H1 (cell line): ENCODE data around the gene WDR27. TPM values are rescaled to one million over a fixed set of nuclear protein-coding genes. Genes with fewer than 3 reads are reported as not detected.

ENCODE experiments used
- CTCF ChIA-PET: fragments of 300-600 bp; sonication (Branson Sonifier 250); formaldehyde crosslinking; loops from one replicate; lab custom pipeline; 2021; ENCODE audit not compliant: partially characterized antibody; lab: Charles Lee
- POLR2A ChIA-PET: fragments of 300-600 bp; sonication (Branson Sonifier 250); formaldehyde crosslinking; loops from one replicate; lab custom pipeline; 2021; ENCODE audit warnings: inconsistent platforms; ENCODE audit not compliant: partially characterized antibody; lab: Charles Lee
- DNase-seq, 2 experiments: peaks; one replicate each; pipeline versions ENCODE4 v3.0.0 to v3.0.0-alpha.2; 2010 to 2022; ENCODE audit warnings: low spot score in 2 of 2, low read depth in 1 of 2, mixed read lengths in 1 of 2
- FAIRE-seq: peaks from 2 replicates; lab custom pipeline; 2011; peaks lifted over from hg19 to GRCh38; lab: Jason Lieb, UNC
- H2AFZ ChIP-seq: 2 replicates; pipeline ENCODE4 v1.8.1; 2012; ENCODE audit warnings: low read length, inconsistent platforms
- H2AK5ac ChIP-seq: 2 replicates; pipeline ENCODE4 v1.6.1; 2013; ENCODE audit warnings: low read depth, low read length
- H2BK120ac ChIP-seq: replicated peaks from 2 replicates; pipeline ENCODE3; 2013; ENCODE audit warnings: low read depth, low read length, inconsistent platforms
- H2BK12ac ChIP-seq: 2 replicates; pipeline ENCODE4 v1.6.1; 2013; ENCODE audit warnings: low read depth, low read length
- H2BK15ac ChIP-seq: 2 replicates; pipeline ENCODE4 v1.6.1; 2013; ENCODE audit warnings: low read length
- H2BK20ac ChIP-seq: 2 replicates; pipeline ENCODE4 v1.6.1; 2013; ENCODE audit warnings: low read length
- H2BK5ac ChIP-seq: 2 replicates; pipeline ENCODE4 v1.6.1; 2013; ENCODE audit warnings: low read depth, low read length
- H3K14ac ChIP-seq: 2 replicates; pipeline ENCODE4 v1.6.1; 2013; ENCODE audit warnings: inconsistent platforms; ENCODE audit not compliant: insufficient read length
- H3K18ac ChIP-seq: 2 replicates; pipeline ENCODE4 v1.6.1; 2013; ENCODE audit warnings: low read length; ENCODE audit errors: extremely low read depth
- H3K23ac ChIP-seq: 2 replicates; pipeline ENCODE4 v1.6.1; 2013; ENCODE audit warnings: inconsistent platforms; ENCODE audit not compliant: insufficient read length
- H3K23me2 ChIP-seq: 2 replicates; pipeline ENCODE4 v1.6.1; 2013; ENCODE audit warnings: low read depth, low read length
- H3K27ac ChIP-seq: 2 replicates; pipeline ENCODE4 v1.6.1; 2011; ENCODE audit warnings: low read depth, low read length, inconsistent platforms
- H3K27me3 ChIP-seq, 4 experiments: replicated peaks in 1 of 4; 1 replicate in 1 of 4; 2 replicates in 3 of 4; pipeline versions ENCODE4 v1.6.1 to v1.8.1; 2011 to 2013; ENCODE audit warnings: low read length in 3 of 4, mild to moderate bottlenecking in 3 of 4, inconsistent platforms in 2 of 4, mixed read lengths in 2 of 4, moderate library complexity in 1 of 4; ENCODE audit not compliant: control insufficient read depth in 3 of 4, insufficient read depth in 3 of 4; ENCODE audit errors: extremely low read depth in 1 of 4
- H3K36me3 ChIP-seq, 4 experiments: 2 replicates each; pipeline versions ENCODE4 v1.6.1 to v1.8.1; 2011 to 2013; ENCODE audit warnings: mild to moderate bottlenecking in 4 of 4, low read length in 3 of 4, moderate library complexity in 2 of 4, control low read depth in 1 of 4, inconsistent platforms in 1 of 4; ENCODE audit not compliant: insufficient read depth in 4 of 4, control insufficient read depth in 2 of 4
- H3K4ac ChIP-seq: replicated peaks from 2 replicates; pipeline ENCODE3; 2013; ENCODE audit warnings: low read length, low read depth, mixed read lengths, inconsistent platforms; ENCODE audit not compliant: insufficient read length
- H3K4me1 ChIP-seq, 4 experiments: replicated peaks in 1 of 4; 1 replicate in 1 of 4; 2 replicates in 3 of 4; pipeline versions ENCODE4 v1.6.1 to v1.8.1; 2011 to 2013; ENCODE audit warnings: low read length in 3 of 4, inconsistent platforms in 2 of 4, mixed read lengths in 1 of 4; ENCODE audit not compliant: insufficient read depth in 4 of 4, control insufficient read depth in 3 of 4
- H3K4me2 ChIP-seq, 2 experiments: 2 replicates each; pipeline versions ENCODE4 v1.6.1 to v1.8.1; 2011 to 2013; ENCODE audit warnings: low read depth in 2 of 2, low read length in 2 of 2, control low read depth in 1 of 2, inconsistent platforms in 1 of 2, mild to moderate bottlenecking in 1 of 2; ENCODE audit not compliant: insufficient read depth in 1 of 2
- H3K4me3 ChIP-seq, 4 experiments: fragments of 200-600, 300-600 bp in 1 of 4; sonication (generic), shearing (Covaris generic), sonication (Bioruptor Twin) in 1 of 4; 2 replicates each; pipeline versions ENCODE4 v1.5.1 to v1.8.1; 2011 to 2016; ENCODE audit warnings: low read length in 4 of 4, low read depth in 3 of 4, control low read depth in 2 of 4, inconsistent platforms in 2 of 4, mild to moderate bottlenecking in 2 of 4, mixed read lengths in 1 of 4, moderate library complexity in 1 of 4; ENCODE audit not compliant: insufficient read depth in 2 of 4; ENCODE audit errors: extremely low read depth in 1 of 4
- H3K56ac ChIP-seq: replicated peaks from 2 replicates; pipeline ENCODE3; 2013; ENCODE audit warnings: low read depth, mild to moderate bottlenecking, mixed read lengths, low read length, inconsistent platforms; ENCODE audit not compliant: insufficient read length
- H3K79me1 ChIP-seq: 2 replicates; pipeline ENCODE4 v1.6.1; 2013; ENCODE audit warnings: low read depth, low read length, control low read depth
- H3K79me2 ChIP-seq, 2 experiments: 2 replicates each; pipeline versions ENCODE4 v1.6.1 to v1.8.1; 2012 to 2013; ENCODE audit warnings: low read length in 2 of 2, mild to moderate bottlenecking in 2 of 2, inconsistent platforms in 1 of 2; ENCODE audit not compliant: insufficient read depth in 2 of 2, control insufficient read depth in 1 of 2
- H3K9ac ChIP-seq, 4 experiments: replicated peaks in 1 of 4; 1 replicate in 1 of 4; 2 replicates in 3 of 4; pipeline versions ENCODE4 v1.6.1 to v1.8.1; 2011 to 2013; ENCODE audit warnings: low read depth in 3 of 4, low read length in 3 of 4, control low read depth in 2 of 4, mild to moderate bottlenecking in 2 of 4, moderate library complexity in 2 of 4, inconsistent platforms in 1 of 4; ENCODE audit errors: extremely low read depth in 1 of 4
- H3K9me3 ChIP-seq, 2 experiments: 2 replicates each; pipeline versions ENCODE4 v1.6.1 to v1.8.1; 2012 to 2013; ENCODE audit warnings: mild to moderate bottlenecking in 2 of 2, moderate library complexity in 2 of 2, control low read depth in 1 of 2, inconsistent platforms in 1 of 2, low read depth in 1 of 2, low read length in 1 of 2, mixed read lengths in 1 of 2; ENCODE audit not compliant: insufficient read depth in 2 of 2
- H4K20me1 ChIP-seq, 2 experiments: replicated peaks in 1 of 2; 2 replicates each; pipeline versions ENCODE3 to v1.8.1; 2011 to 2013; ENCODE audit warnings: inconsistent platforms in 2 of 2, low read length in 2 of 2, mild to moderate bottlenecking in 1 of 2; ENCODE audit not compliant: insufficient read depth in 2 of 2, control insufficient read depth in 1 of 2
- H4K5ac ChIP-seq: 2 replicates; pipeline ENCODE4 v1.6.1; 2013; ENCODE audit warnings: low read length, low read depth, mixed read lengths, inconsistent platforms; ENCODE audit not compliant: insufficient read length
- H4K8ac ChIP-seq: 2 replicates; pipeline ENCODE4 v1.8.0; 2013; ENCODE audit warnings: mild to moderate bottlenecking, moderate library complexity, low read length, inconsistent platforms; ENCODE audit not compliant: insufficient read depth; ENCODE audit errors: extremely low read depth
- H4K91ac ChIP-seq: replicated peaks from 2 replicates; pipeline ENCODE3; 2013; ENCODE audit warnings: low read length, mixed read lengths, inconsistent platforms; ENCODE audit not compliant: insufficient read length
- CREB1 ChIP-seq: IDR thresholded peaks from 2 replicates; pipeline ENCODE4 v1.6.1; 2012; ENCODE audit warnings: inconsistent platforms
- EZH2 ChIP-seq: fragments of 200-600 bp; sonication (generic); IDR thresholded peaks from 2 replicates; pipeline ENCODE4 v1.7.1; 2012; ENCODE audit warnings: low read depth, mild to moderate bottlenecking, moderate library complexity, low read length, inconsistent platforms; ENCODE audit not compliant: severe bottlenecking
- HDAC2 ChIP-seq, 2 experiments: fragments of 300-600 bp in 1 of 2; sonication (generic) in 1 of 2; IDR thresholded peaks; 2 replicates each; pipeline ENCODE4 v1.6.1; 2011 to 2012; ENCODE audit warnings: low read depth in 2 of 2, low read length in 2 of 2, mild to moderate bottlenecking in 2 of 2, moderate library complexity in 2 of 2, borderline replicate concordance in 1 of 2, inconsistent platforms in 1 of 2
- JUN ChIP-seq: IDR thresholded peaks from 2 replicates; pipeline ENCODE4 v1.6.1; 2011; ENCODE audit warnings: low read depth, mild to moderate bottlenecking, improper control_type of control experiment, low read length
- KDM1A ChIP-seq: fragments of 200-600, 300-600 bp; sonication (generic); IDR thresholded peaks from 2 replicates; pipeline ENCODE4 v1.7.1; 2016; ENCODE audit warnings: mild to moderate bottlenecking, low read length, borderline replicate concordance
- NRF1 ChIP-seq: IDR thresholded peaks from 2 replicates; pipeline ENCODE4 v1.6.1; 2011; ENCODE audit warnings: mild to moderate bottlenecking, low read depth, low read length, improper control_type of control experiment
- RBBP5 ChIP-seq: IDR thresholded peaks from 2 replicates; pipeline ENCODE4 v1.7.1; 2012; ENCODE audit warnings: low read depth, mild to moderate bottlenecking, inconsistent platforms, low read length, moderate library complexity, borderline replicate concordance
- SIN3A ChIP-seq, 2 experiments: IDR thresholded peaks in 1 of 2; conservative IDR thresholded peaks in 1 of 2; 2 replicates each; pipeline ENCODE4 v1.6.1; 2011 to 2012; ENCODE audit warnings: low read length in 2 of 2, improper control_type of control experiment in 1 of 2, low read depth in 1 of 2, mild to moderate bottlenecking in 1 of 2
- SRF ChIP-seq: IDR thresholded peaks from 2 replicates; pipeline ENCODE4 v1.6.1; 2011; ENCODE audit warnings: mild to moderate bottlenecking, low read depth, low read length, moderate library complexity
- WGBS, 2 experiments: shearing (Covaris generic) in 1 of 2; methylation state at CpG; one replicate each; pipeline versions ENCODE4 v1.1.6 to v1.1.7; 2013 to 2015; ENCODE audit warnings: low lambda C conversion rate in 2 of 2, mixed read lengths in 2 of 2, inconsistent platforms in 1 of 2, low coverage in 1 of 2, missing lambda C conversion rate in 1 of 2; ENCODE audit not compliant: insufficient replicate concordance in 2 of 2, insufficient coverage in 1 of 2, insufficient read length in 1 of 2; ENCODE audit errors: extremely low coverage in 1 of 2, missing lambda C conversion rate in 1 of 2; 5-methylcytosine and 5-hydroxymethylcytosine counted together
- polyA plus RNA-seq, 7 experiments: library from polyadenylated mRNA; depleted of rRNA in 3 of 7; stranded (reverse) in 5 of 7; unstranded in 2 of 7; fragments of >200 nt in 5 of 7; fragments of 200-250 nt in 2 of 7; gene quantifications; 1 replicate in 5 of 7; 2 replicates in 1 of 7; 4 replicates in 1 of 7; pipeline versions ENCODE4 v1.2.1 to v1.2.3, GENCODE V29; 2011 to 2013; ENCODE audit warnings: missing spikeins in 2 of 7, mixed read lengths in 2 of 7
- total RNA-seq: library from RNA; stranded (reverse); fragmentation: NEBNext Ultra II Directional; extraction: Animal tissue kit (Norgen Biotek cat#: 25700); gene quantifications from 2 replicates; pipeline ENCODE4 v1.2.1, GENCODE V29; 2021

The WDR27 gene
- total and polyA plus RNA-seq, 2 of the 8 experiments (the other 6 are each of a cell fraction or from before 2014, with no cell fraction given) = 53.6 to 68.6 TPM

- Histone ChIP-seq H2BK12ac (no peak overlapping the region), H3K27ac (no peak overlapping the region), H4K20me1 (no peaks in the 10 kb centered on the region), H2BK15ac (no peak overlapping the region), H3K56ac (no peak overlapping the region), H3K4ac (no peak overlapping the region), H4K91ac (no peak overlapping the region), H3K4me1 (no peaks in the 10 kb centered on the region; a peak in 1 of 7 replicates), H3K9ac (no peak overlapping the region), H3K27me3 (no peaks in the 10 kb centered on the region), H3K14ac (no peak overlapping the region)
- FAIRE-seq = no peak
- TF ChIP-seq JUN (no peak), SIN3A (conservative IDR thresholded peaks at IDR 0.05 in 1 of 2, IDR thresholded peaks at IDR 0.05 in 1 of 2; ENCODE audit: low read depth in 1 of 2, low read length in 2 of 2) (no peak), HDAC2 (IDR thresholded peaks at IDR 0.05; ENCODE audit: borderline replicate concordance in 1 of 2, low read depth in 2 of 2, low read length in 2 of 2) (no peak), EZH2 (no peak), RBBP5 (no peak), SRF (no peak), NRF1 (no peak), CREB1 (no peak), KDM1A (no peak)
- TF ChIP-seq, all 59 proteins: peak for 0
- Histone ChIP-seq H2AK5ac (no peak overlapping the region), H2BK5ac (no peak overlapping the region), H3K36me3 (no peaks in the 10 kb centered on the region), H4K8ac (no peak overlapping the region), H2BK20ac (no peak overlapping the region), H2BK120ac (no peak overlapping the region), H3K4me2 (no peak overlapping the region), H3K4me3 (no peak overlapping the region), H3K23me2 (no peaks in the 10 kb centered on the region), H2AFZ (no peak overlapping the region), H3K23ac (no peak overlapping the region), H3K9me3 (peaks cover 4% of the 10 kb centered on the region in 2 experiments; a peak in 1 of 4 replicates), H3K18ac (no peak overlapping the region), H3K79me2 (no peaks in the 10 kb centered on the region), H3K79me1 (no peaks in the 10 kb centered on the region), H4K5ac (no peak overlapping the region)
- CTCF ChIA-PET = no interaction called here
- POLR2A ChIA-PET = no interaction called here
- DNase-seq = no peak
- WGBS, 2 experiments = 91% methylated on average over 4 of the region's 5 CpGs; no CpG with 5 or more reads in 1 of the 2 experiments
Measured at GRCh38 chr6:169457762-169458161, 244.1 kb downstream of the WDR27 start.
